GM12873 (cell line): Measurements from ENCODE around the gene MPC2.

Source experiments
- TF ChIP-seq, protein P1 (sequence below): IDR thresholded peaks from 2 replicates; pipeline ENCODE4 v1.5.1; 2012; ENCODE audit warnings: low read depth, mild to moderate bottlenecking, moderate library complexity, low read length, control low read depth; ENCODE audit not compliant: insufficient read depth; ENCODE audit errors: missing control alignments

The MPC2 gene

DNA sequence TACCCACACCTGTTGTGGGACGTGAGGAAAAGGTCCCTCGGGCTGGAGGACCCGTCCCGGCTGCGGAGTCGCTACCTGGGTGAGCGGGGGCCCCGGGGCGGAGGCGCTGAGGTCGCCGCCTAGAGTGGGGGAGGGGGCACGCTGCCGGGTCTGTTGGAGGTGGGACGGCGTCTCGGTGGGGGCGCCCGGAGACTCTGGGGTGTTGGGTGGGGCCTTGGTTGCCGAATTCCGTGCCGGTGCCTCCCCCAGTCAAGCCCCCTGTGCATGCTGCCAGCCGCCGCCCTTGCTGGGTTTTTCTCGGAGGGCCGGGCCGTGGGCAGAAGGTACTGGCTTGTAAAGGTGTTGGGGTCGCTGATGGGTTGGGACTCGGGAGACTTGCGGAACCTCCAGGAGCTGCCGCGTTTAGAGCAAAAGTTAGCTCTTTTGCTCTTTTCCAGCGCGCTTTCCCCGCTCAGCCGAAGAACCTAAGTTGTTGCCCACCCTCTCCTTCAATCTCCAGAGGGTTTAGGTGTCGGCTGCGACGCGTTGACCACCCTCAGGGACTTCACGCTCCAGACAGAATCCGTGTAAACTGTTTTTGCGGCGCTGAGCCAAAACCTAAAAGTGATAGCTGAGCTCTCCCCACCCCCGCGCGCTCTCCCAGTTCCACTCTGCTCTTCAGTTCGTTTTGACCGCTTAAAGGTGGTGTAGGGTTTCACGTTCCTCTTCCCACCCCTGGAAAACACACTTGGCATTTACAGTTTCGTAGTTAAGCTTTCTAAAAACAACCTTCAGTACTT, at the start of gene MPC2:
TSS of gene MPC2 (minus strand) at position 143 of the 779 bp plus-strand sequence. CDS start 1,231 bp downstream, outside the sequence.
- TF ChIP-seq, protein P1, sequence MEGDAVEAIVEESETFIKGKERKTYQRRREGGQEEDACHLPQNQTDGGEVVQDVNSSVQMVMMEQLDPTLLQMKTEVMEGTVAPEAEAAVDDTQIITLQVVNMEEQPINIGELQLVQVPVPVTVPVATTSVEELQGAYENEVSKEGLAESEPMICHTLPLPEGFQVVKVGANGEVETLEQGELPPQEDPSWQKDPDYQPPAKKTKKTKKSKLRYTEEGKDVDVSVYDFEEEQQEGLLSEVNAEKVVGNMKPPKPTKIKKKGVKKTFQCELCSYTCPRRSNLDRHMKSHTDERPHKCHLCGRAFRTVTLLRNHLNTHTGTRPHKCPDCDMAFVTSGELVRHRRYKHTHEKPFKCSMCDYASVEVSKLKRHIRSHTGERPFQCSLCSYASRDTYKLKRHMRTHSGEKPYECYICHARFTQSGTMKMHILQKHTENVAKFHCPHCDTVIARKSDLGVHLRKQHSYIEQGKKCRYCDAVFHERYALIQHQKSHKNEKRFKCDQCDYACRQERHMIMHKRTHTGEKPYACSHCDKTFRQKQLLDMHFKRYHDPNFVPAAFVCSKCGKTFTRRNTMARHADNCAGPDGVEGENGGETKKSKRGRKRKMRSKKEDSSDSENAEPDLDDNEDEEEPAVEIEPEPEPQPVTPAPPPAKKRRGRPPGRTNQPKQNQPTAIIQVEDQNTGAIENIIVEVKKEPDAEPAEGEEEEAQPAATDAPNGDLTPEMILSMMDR: no peak

DNA sequence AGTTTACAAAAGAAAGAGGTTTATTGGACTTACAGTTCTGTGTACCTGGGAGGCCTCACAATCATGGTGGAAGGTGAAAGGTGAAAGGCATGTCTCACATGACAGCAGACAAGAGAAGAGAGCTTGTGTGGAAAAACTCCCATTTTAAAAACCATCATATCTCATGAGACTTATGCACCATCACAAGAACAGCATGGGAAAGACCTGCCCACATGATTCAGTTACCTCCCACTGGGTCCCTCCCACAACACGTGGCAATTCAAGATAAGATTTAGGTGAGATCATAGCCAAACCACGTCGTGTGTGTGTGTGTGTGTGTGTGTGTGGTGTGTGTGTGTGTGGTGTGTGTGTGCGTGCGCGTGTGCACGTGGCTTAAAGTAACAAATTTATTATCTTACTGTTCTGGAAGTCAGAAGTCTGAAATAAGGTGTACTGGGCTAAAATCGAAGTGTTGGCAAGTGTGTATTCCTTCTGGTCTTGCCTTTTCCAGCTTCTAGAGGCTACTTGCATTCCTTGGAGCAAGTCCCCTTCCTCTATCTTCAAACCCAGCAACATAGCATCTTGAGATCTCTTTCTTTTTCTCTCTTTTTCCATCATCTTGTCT, 48.1 kb upstream of the MPC2 start:
- TF ChIP-seq, protein P1: no peak

DNA sequence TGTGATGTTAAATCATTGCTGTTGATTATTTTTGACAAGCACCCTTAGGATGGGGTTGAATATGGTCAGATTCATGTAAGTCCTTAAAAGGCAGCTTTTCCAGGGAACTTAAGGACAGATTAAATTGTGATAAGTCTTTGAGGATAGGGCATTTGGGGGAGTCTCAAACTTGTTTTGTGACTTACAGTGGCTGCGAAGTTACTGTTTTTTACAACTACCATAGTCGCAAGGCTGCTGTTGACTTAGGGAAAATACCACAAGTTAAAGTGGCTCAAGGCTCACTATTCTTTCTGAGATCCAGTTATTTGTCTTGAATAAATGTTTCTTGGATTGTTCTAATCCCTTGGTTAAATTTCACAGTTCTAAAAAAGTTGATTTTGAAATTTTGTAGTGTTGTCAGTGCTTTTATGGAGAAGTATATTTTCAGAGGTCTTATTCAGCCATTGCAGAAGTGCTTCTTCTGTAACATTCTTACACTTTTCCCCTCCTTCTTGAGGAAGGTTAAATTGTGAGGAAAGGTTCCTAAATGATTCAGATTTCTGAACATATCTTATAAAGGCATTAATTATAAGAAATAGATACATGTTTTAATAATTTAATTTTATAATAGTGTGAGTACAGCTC, 47.0 kb upstream of the MPC2 start:
- TF ChIP-seq, protein P1: no peak

DNA sequence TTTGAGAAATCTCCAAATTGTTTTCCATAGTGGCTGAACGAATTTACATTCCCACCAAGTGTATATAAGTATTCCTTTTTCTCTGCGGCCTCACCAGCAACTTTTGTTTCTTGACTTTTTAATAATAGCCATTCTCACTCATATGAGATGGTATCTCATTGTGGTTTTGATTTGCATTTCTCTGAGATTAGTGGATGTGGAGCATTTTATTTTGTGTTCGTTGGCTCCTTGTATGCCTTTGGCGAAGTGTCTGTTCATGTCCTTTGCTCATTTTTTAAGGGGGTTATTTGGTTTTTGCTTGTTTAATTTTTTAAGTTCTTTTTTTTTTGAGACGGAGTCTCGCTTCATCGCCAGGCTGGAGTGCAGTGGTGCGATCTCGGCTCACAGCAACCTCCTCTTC, 45.1 kb upstream of the MPC2 start:
- TF ChIP-seq, protein P1: no peak

DNA sequence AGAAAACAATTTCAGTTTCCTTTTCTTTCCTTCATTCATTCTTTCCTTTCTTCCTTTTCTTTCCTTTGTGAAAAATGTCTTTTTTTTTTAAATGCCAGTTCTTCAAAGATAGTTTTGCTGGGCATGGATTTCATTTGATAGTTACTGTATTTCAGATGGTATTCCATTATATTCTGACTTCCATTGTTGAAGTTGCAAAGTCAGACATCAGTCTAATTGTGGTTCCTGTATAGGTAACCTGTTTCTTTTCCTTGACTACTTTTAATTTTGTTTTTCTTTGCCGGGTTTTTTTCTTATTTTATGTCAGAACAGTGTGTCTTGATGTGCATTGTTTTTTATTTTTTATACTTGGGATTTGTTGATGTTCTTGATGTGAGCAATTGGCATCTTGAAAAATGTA, 40.4 kb upstream of the MPC2 start:
- TF ChIP-seq, protein P1: no peak

DNA sequence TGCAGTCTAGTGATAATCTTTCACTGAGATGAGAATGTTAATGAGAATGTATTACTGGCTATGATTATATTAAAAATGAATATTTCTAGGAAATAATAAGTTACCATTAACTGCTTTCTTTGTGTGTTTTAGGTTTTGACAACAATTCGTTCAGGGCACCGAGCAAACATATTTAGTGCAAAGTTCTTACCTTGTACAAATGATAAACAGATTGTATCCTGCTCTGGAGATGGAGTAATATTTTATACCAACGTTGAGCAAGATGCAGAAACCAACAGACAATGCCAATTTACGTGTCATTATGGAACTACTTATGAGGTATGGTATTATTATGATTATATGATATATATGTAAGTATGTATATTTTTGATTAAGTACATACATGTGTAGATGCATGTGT, 37.8 kb upstream of the MPC2 start:
- TF ChIP-seq, protein P1: no peak

DNA sequence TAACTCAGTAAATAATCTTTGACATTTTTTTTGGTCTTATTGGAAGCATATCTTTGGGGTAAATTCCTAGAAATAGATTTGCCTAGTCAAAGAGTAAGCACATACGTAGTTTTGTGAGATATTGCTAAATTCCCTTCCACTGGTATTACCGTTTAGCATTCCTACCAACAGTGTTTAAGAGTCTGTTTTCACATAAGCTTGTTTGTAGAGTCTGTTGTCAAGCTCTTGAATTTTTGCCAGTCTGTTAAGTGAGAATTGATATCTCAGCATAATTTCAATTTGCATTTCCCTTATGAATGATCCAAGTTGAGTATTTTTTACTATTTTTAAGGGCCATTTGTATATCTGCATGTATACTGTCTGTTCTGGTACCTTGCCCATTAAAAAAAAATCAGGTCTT, 37.0 kb upstream of the MPC2 start:
- TF ChIP-seq, protein P1: no peak
